Neutrophil (primary cell): ENCODE results near the gene SPG7.

ENCODE experiments used
- H3K27ac ChIP-seq: fragments of 200-600 bp; sonication (generic); 2 replicates; pipeline ENCODE4 v1.5.1; 2016; ENCODE audit warnings: mild to moderate bottlenecking, moderate library complexity
- H3K27me3 ChIP-seq: fragments of 200-600 bp; sonication (generic); 2 replicates; pipeline ENCODE4 v1.6.0; 2016; ENCODE audit warnings: mild to moderate bottlenecking
- H3K36me3 ChIP-seq: fragments of 200-600 bp; sonication (generic); 2 replicates; pipeline ENCODE4 v1.5.1; 2017
- H3K4me1 ChIP-seq, 2 experiments: fragments of 200-600 bp in 1 of 2; sonication (generic) in 1 of 2; 1 replicate in 1 of 2; 2 replicates in 1 of 2; pipeline versions ENCODE4 v1.5.1 to v1.6.1; 2013 to 2016; ENCODE audit warnings: low read depth in 1 of 2, low read length in 1 of 2, mild to moderate bottlenecking in 1 of 2, moderate library complexity in 1 of 2; ENCODE audit not compliant: control insufficient read depth in 1 of 2, insufficient read depth in 1 of 2
- H3K4me3 ChIP-seq, 2 experiments: fragments of 200-600 bp in 1 of 2; sonication (generic) in 1 of 2; 1 replicate in 1 of 2; 2 replicates in 1 of 2; pipeline ENCODE4 v1.5.1; 2013 to 2016; ENCODE audit warnings: low read depth in 1 of 2, low read length in 1 of 2, mild to moderate bottlenecking in 1 of 2, moderate library complexity in 1 of 2
- H3K9me3 ChIP-seq: fragments of 200-600 bp; sonication (generic); 2 replicates; pipeline ENCODE4 v1.5.1; 2016
- TF ChIP-seq, protein P1 (sequence below): fragments of 200-600 bp; sonication (generic); IDR thresholded peaks from 2 replicates; pipeline ENCODE4 v1.5.1; 2016; ENCODE audit warnings: antibody characterized with exemption

The SPG7 gene

GRCh38 chr16:89553733-89554132, 45.5 kb downstream of the SPG7 start:
- TF ChIP-seq, protein P1, sequence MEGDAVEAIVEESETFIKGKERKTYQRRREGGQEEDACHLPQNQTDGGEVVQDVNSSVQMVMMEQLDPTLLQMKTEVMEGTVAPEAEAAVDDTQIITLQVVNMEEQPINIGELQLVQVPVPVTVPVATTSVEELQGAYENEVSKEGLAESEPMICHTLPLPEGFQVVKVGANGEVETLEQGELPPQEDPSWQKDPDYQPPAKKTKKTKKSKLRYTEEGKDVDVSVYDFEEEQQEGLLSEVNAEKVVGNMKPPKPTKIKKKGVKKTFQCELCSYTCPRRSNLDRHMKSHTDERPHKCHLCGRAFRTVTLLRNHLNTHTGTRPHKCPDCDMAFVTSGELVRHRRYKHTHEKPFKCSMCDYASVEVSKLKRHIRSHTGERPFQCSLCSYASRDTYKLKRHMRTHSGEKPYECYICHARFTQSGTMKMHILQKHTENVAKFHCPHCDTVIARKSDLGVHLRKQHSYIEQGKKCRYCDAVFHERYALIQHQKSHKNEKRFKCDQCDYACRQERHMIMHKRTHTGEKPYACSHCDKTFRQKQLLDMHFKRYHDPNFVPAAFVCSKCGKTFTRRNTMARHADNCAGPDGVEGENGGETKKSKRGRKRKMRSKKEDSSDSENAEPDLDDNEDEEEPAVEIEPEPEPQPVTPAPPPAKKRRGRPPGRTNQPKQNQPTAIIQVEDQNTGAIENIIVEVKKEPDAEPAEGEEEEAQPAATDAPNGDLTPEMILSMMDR, result no peak
- H3K27me3 ChIP-seq, result no peaks in the 10 kb centered on the region
- H3K36me3 ChIP-seq, result peaks cover 74% of the 10 kb centered on the region
- no peak overlapping the region for H3K27ac ChIP-seq
- H3K9me3 ChIP-seq, result no peaks in the 10 kb centered on the region
- no peak overlapping the region for H3K4me3 ChIP-seq
- peaks cover 0 to 12% of the 10 kb centered on the region in 2 experiments for H3K4me1 ChIP-seq

DNA sequence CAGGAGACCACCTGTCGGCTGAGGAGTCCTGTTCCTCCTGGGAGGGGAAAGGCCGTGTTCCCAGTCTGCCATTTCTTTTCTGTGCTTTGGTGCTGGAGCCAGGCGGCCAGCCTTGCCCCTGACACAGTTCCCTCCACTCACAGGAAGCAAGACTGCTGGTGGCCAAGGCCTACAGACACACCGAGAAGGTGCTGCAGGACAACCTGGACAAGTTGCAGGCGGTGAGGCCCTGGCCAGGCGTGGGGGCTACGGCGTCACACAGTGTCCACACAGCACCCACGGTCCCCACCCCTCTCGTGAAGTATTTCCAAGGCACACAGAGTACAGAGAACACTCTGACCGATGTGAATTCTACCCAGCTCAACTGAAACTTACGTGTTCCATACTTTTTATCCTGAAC, 46.1 kb downstream of the SPG7 start:
- peaks cover 68% of the 10 kb centered on the region for H3K36me3 ChIP-seq
- no peaks in the 10 kb centered on the region for H3K9me3 ChIP-seq
- H3K4me3 ChIP-seq, result no peak overlapping the region
- peaks cover 2 to 13% of the 10 kb centered on the region in 2 experiments for H3K4me1 ChIP-seq
- no peaks in the 10 kb centered on the region for H3K27me3 ChIP-seq
- no peak overlapping the region for H3K27ac ChIP-seq
- TF ChIP-seq, protein P1, result no peak

- TF ChIP-seq, protein P1, result no peak
Observed at GRCh38 chr16:89555265-89555664, 47.1 kb downstream of the SPG7 start.

DNA sequence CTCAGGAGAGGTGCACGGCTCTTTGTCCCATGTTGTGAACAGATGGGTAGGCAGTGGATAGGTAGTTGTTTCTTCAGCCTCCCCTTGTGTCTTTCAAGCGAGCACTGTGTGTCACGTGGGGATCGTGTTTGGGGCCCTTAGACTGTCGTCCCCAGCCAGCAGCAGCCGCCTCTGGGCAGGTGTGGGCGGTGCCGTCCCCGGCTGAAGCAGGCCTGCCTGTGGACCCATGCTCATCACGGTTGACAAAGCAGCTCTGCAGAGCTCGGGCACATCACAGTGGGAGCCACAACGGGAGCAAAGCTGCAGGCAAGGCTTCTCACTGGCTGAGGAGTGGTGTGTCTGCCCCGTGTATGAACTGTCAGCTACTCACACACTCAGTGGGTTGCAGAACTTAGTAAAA, 47.6 kb downstream of the SPG7 start:
- H3K9me3 ChIP-seq, result no peaks in the 10 kb centered on the region
- peaks cover 53% of the 10 kb centered on the region for H3K36me3 ChIP-seq
- TF ChIP-seq, protein P1, result no peak
- H3K27ac ChIP-seq, result no peak overlapping the region
- H3K27me3 ChIP-seq, result no peaks in the 10 kb centered on the region
- peaks cover 10 to 22% of the 10 kb centered on the region in 2 experiments for H3K4me1 ChIP-seq
- H3K4me3 ChIP-seq, result no peak overlapping the region

More at GRCh38 chr16:89555265-89555664, 47.1 kb downstream of the SPG7 start:
- Histone ChIP-seq H3K4me1 (peaks cover 8 to 22% of the 10 kb centered on the region in 2 experiments), H3K27me3 (no peaks in the 10 kb centered on the region), H3K9me3 (no peaks in the 10 kb centered on the region), H3K4me3 (no peak overlapping the region), H3K27ac (no peak overlapping the region), H3K36me3 (peaks cover 58% of the 10 kb centered on the region)

DNA sequence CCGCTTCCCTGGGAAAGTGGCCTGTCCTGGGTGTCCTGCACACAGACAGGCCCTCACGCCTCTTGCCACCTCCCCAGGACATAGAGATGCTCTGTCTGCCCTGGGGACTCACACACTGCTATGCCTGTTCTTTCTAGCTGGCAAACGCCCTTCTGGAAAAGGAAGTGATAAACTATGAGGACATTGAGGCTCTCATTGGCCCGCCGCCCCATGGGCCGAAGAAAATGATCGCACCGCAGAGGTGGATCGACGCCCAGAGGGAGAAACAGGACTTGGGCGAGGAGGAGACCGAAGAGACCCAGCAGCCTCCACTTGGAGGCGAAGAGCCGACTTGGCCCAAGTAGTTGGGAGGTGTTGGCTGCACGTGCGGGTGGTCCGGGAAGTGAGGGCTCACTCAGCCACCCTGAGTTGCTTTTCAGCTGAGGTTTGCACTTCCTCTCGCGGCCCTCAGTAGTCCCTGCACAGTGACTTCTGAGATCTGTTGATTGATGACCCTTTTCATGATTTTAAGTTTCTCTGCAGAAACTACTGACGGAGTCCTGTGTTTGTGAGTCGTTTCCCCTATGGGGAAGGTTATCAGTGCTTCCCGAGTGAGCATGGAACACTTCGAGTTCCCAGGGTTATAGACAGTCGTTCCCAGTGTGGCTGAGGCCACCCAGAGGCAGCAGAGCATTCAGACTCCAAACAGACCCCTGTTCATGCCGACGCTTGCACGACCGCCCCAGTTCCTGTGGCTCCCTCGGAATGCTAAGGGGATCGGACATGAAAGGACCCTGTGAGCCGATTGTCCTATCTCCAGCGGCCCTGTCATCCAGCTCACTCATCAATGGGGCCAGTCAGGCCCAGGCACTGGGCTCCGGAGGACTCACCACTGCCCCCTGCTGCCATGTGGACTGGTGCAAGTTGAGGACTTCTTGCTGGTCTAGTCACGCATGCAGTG, 48.8 kb downstream of the SPG7 start:
- H3K27me3 ChIP-seq, result no peaks in the 10 kb centered on the region
- H3K4me3 ChIP-seq, result no peak overlapping the region
- TF ChIP-seq, protein P1, result peak; percentile 47
- H3K27ac ChIP-seq, result peak overlapping the region; percentile 28
- H3K36me3 ChIP-seq, result peaks cover 48% of the 10 kb centered on the region
- no peaks in the 10 kb centered on the region for H3K9me3 ChIP-seq
- H3K4me1 ChIP-seq, result peaks cover 23 to 34% of the 10 kb centered on the region in 2 experiments
